OCI-LY7 (cell line): ENCODE measurements around the gene CST9. TPM values are rescaled to one million over a fixed set of nuclear protein-coding genes. Genes with fewer than 3 reads are reported as not detected.

ENCODE experiments used
- BruUV-seq: library from RNA; stranded (reverse); fragments of 400-500 nt; replicated peaks from 2 replicates; lab custom pipeline; 2021; lab: Mats Ljungman, UMichigan
- CTCF ChIA-PET: fragments of 300-600 bp; sonication (Branson Sonifier 250); formaldehyde crosslinking; loops from one replicate; lab custom pipeline; 2022; ENCODE audit warnings: antibody characterized with exemption; ENCODE audit not compliant: unreplicated experiment; lab: Charles Lee
- POLR2A ChIA-PET: fragments of 300-600 bp; sonication (Branson Sonifier 250); formaldehyde crosslinking; loops from one replicate; lab custom pipeline; 2022; ENCODE audit warnings: antibody characterized with exemption; lab: Charles Lee
- DNase-seq: peaks from one replicate; pipeline ENCODE4 v3.0.0-alpha.2; 2015; ENCODE audit warnings: low spot score
- H2AFZ ChIP-seq: fragments of 200-600 bp; sonication (generic), shearing (Covaris generic); 2 replicates; pipeline ENCODE4 v1.6.1; 2014; ENCODE audit warnings: mild to moderate bottlenecking, antibody characterized with exemption, low read length, moderate library complexity
- H3K27ac ChIP-seq: fragments of 200-600 bp; sonication (generic); 2 replicates; pipeline ENCODE4 v1.5.1; 2014; ENCODE audit warnings: mixed run types, low read depth, mild to moderate bottlenecking, moderate library complexity, low read length, inconsistent platforms; ENCODE audit not compliant: poor library complexity, severe bottlenecking
- H3K36me3 ChIP-seq: fragments of 200-600 bp; sonication (generic); 2 replicates; pipeline ENCODE4 v1.6.1; 2014; ENCODE audit warnings: mild to moderate bottlenecking, antibody characterized with exemption, low read length, moderate library complexity, mixed read lengths; ENCODE audit not compliant: insufficient read depth
- H3K4me1 ChIP-seq: fragments of 200-600 bp; sonication (generic); 2 replicates; pipeline ENCODE4 v1.5.1; 2014; ENCODE audit warnings: mild to moderate bottlenecking, low read length; ENCODE audit not compliant: insufficient read depth, poor library complexity, severe bottlenecking
- H3K4me2 ChIP-seq: fragments of 200-600 bp; sonication (generic); 2 replicates; pipeline ENCODE4 v1.6.1; 2014; ENCODE audit warnings: mild to moderate bottlenecking, low read length
- H3K4me3 ChIP-seq: fragments of 200-600 bp; sonication (generic); 2 replicates; pipeline ENCODE4 v1.5.1; 2014; ENCODE audit warnings: mild to moderate bottlenecking, low read depth, low read length; ENCODE audit not compliant: poor library complexity, severe bottlenecking
- H3K79me2 ChIP-seq: fragments of 200-600 bp; sonication (generic); 2 replicates; pipeline ENCODE4 v1.6.1; 2016; ENCODE audit warnings: low read depth, mild to moderate bottlenecking, low read length, moderate library complexity, mixed read lengths; ENCODE audit not compliant: insufficient read depth
- H3K9me2 ChIP-seq: fragments of 200-600 bp; sonication (generic); 2 replicates; pipeline ENCODE4 v1.6.1; 2016; ENCODE audit warnings: mild to moderate bottlenecking, low read length, mixed read lengths; ENCODE audit not compliant: insufficient read depth
- H3K9me3 ChIP-seq: fragments of 200-600 bp; sonication (generic); 2 replicates; pipeline ENCODE4 v1.6.1; 2014; ENCODE audit warnings: mild to moderate bottlenecking, mixed run types, low read length, mixed read lengths
- H4K20me1 ChIP-seq: fragments of 200-600 bp; sonication (generic); 2 replicates; pipeline ENCODE4 v1.6.1; 2014; ENCODE audit warnings: mild to moderate bottlenecking, antibody characterized with exemption, low read length, moderate library complexity, mixed read lengths; ENCODE audit not compliant: insufficient read depth
- EZH2phosphoT487 ChIP-seq: fragments of 200-600 bp; sonication (generic); IDR thresholded peaks from 2 replicates; pipeline ENCODE4 v1.6.1; 2018; ENCODE audit warnings: low read depth, borderline replicate concordance, mild to moderate bottlenecking, mixed run types, antibody characterized with exemption, low read length, moderate library complexity, mixed read lengths
- intact Hi-C: fragments of 100-400 bp; cut with micrococcal nuclease; formaldehyde crosslinking; loops from one replicate; pipeline ENCODE4 v1.10.0; 2022; ENCODE audit not compliant: unreplicated experiment
- total RNA-seq, 2 experiments: library from RNA; depleted of rRNA in 1 of 2; stranded (reverse); fragments of >200 nt in 1 of 2; shearing (Covaris generic) in 1 of 2; gene quantifications; 2 replicates each; pipeline ENCODE4 v1.2.3, GENCODE V29; 2014 to 2022
- TF ChIP-seq, protein P1 (sequence below): fragments of 200-600 bp; sonication (generic); conservative IDR thresholded peaks from 2 replicates; pipeline ENCODE4 v1.5.1; 2014; ENCODE audit warnings: mild to moderate bottlenecking, antibody characterized with exemption, low read length, moderate library complexity, mixed read lengths

The CST9 gene
- total RNA-seq, 2 experiments from 2014 or later, result not detected

GRCh38 chr20:23603321-23603720, 2.4 kb downstream of the CST9 start:
- no peak overlapping the region for H3K4me3 ChIP-seq
- BruUV-seq, result no TSS peak
- no peaks in the 10 kb centered on the region for H3K9me2 ChIP-seq
- H3K4me1 ChIP-seq, result no peaks in the 10 kb centered on the region
- TF ChIP-seq EZH2phosphoT487, result no peak
- TF ChIP-seq, protein P1, sequence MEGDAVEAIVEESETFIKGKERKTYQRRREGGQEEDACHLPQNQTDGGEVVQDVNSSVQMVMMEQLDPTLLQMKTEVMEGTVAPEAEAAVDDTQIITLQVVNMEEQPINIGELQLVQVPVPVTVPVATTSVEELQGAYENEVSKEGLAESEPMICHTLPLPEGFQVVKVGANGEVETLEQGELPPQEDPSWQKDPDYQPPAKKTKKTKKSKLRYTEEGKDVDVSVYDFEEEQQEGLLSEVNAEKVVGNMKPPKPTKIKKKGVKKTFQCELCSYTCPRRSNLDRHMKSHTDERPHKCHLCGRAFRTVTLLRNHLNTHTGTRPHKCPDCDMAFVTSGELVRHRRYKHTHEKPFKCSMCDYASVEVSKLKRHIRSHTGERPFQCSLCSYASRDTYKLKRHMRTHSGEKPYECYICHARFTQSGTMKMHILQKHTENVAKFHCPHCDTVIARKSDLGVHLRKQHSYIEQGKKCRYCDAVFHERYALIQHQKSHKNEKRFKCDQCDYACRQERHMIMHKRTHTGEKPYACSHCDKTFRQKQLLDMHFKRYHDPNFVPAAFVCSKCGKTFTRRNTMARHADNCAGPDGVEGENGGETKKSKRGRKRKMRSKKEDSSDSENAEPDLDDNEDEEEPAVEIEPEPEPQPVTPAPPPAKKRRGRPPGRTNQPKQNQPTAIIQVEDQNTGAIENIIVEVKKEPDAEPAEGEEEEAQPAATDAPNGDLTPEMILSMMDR, result no peak
- no peaks in the 10 kb centered on the region for H3K9me3 ChIP-seq
- ChIA-PET POLR2A (interaction anchor here (0.8 kb wide), 1 partner anchor 160 kb away, joined by 3 read pairs; no protein-coding TSS in a partner anchor), CTCF (no interaction called here)
- no peaks in the 10 kb centered on the region for H4K20me1 ChIP-seq
- H3K36me3 ChIP-seq, result no peaks in the 10 kb centered on the region
- H3K4me2 ChIP-seq, result no peak overlapping the region
- no peak overlapping the region for H2AFZ ChIP-seq
- no peak for DNase-seq
- no peaks in the 10 kb centered on the region for H3K79me2 ChIP-seq
- no peak overlapping the region for H3K27ac ChIP-seq
- intact Hi-C loops, result loop anchor here (10.0 kb wide), 1 partner anchor 909 kb away; no protein-coding TSS in a partner anchor

GRCh38 chr20:23602699-23603098, 3.0 kb downstream of the CST9 start:
- ChIA-PET POLR2A (no interaction called here), CTCF (no interaction called here)
- TF ChIP-seq, protein P1, result no peak
- TF ChIP-seq EZH2phosphoT487, result no peak
- no peaks in the 10 kb centered on the region for H4K20me1 ChIP-seq
- no peak overlapping the region for H2AFZ ChIP-seq
- intact Hi-C loops, result loop anchor here (10.0 kb wide), 1 partner anchor 908 kb away; no protein-coding TSS in a partner anchor
- H3K4me2 ChIP-seq, result no peak overlapping the region
- no peaks in the 10 kb centered on the region for H3K4me1 ChIP-seq
- no peak overlapping the region for H3K27ac ChIP-seq
- no peak for DNase-seq
- H3K79me2 ChIP-seq, result no peaks in the 10 kb centered on the region
- no peaks in the 10 kb centered on the region for H3K36me3 ChIP-seq
- no TSS peak for BruUV-seq
- H3K9me3 ChIP-seq, result no peaks in the 10 kb centered on the region
- H3K4me3 ChIP-seq, result no peak overlapping the region
- H3K9me2 ChIP-seq, result no peaks in the 10 kb centered on the region

- TF ChIP-seq, protein P1, result no peak
- no peak for TF ChIP-seq EZH2phosphoT487
- Histone ChIP-seq H3K9me2 (no peaks in the 10 kb centered on the region), H3K79me2 (no peaks in the 10 kb centered on the region), H2AFZ (no peak overlapping the region), H3K4me2 (no peak overlapping the region), H4K20me1 (no peaks in the 10 kb centered on the region), H3K4me3 (no peak overlapping the region), H3K9me3 (no peaks in the 10 kb centered on the region), H3K36me3 (no peaks in the 10 kb centered on the region), H3K4me1 (no peaks in the 10 kb centered on the region), H3K27ac (no peak overlapping the region)
- intact Hi-C loops, result loop anchor here (10.0 kb wide), 1 partner anchor 907 kb away; no protein-coding TSS in a partner anchor
- BruUV-seq, result no TSS peak
- CTCF ChIA-PET, result no interaction called here
- POLR2A ChIA-PET, result no interaction called here
- no peak for DNase-seq
Measured at GRCh38 chr20:23602241-23602640, 3.5 kb downstream of the CST9 start.
